G401 (cell line): ENCODE results near the gene CNOT10. TPM values are rescaled to one million over a fixed set of nuclear protein-coding genes. Genes with fewer than 3 reads are reported as not detected.
"Not testable (repeated sequence)": the region's sequence is repeated elsewhere in the genome, so short reads cannot be mapped to it uniquely, and the experiment has no call there.

Source experiments
- DNase-seq: peaks from one replicate; pipeline ENCODE4 v3.0.0-alpha.2; 2015; ENCODE audit warnings: low spot score
- in situ Hi-C: cut with HindIII; loops from 2 replicates; pipeline ENCODE4 v1.10.0; 2016; ENCODE audit warnings: low sequenced_read_pairs, mixed read lengths
- total RNA-seq: library from RNA; depleted of rRNA; stranded (reverse); fragments of >200 nt; shearing (Covaris generic); gene quantifications from 2 replicates; pipeline ENCODE4 v1.2.3, GENCODE V29; 2014

CNOT10 gene
- total RNA-seq, 1 experiment from 2014 or later = 23.9 TPM

DNA sequence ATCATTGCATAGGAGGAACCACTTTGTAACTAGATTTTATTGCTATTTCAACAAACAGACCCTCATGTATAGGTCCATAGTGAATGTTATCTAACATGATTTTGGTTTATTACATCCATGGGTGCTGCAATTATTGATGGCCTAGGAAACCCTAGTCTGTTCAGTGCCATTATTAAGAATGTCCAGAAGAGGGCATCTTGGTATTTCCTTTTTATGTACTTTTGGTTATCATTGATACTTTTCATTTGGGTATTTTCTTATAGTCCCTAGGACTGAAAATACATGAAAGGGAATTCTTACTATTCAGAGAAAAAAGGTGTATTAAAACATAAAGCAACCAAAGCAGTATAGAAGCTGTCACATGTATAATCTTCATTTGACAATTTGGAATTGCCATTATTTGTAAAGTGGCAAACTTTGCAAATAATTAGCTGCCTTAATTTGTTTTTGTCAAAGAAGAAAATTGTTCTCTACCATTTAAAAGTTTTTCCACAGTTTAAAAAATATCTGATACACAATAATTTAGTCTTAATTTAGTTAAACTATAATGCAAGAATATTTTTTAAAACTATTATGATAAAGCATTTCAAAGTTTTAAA lies 48.7 kb downstream of the CNOT10 start:
- in situ Hi-C loops = no loop called here
- DNase-seq = peak; percentile 28

DNA sequence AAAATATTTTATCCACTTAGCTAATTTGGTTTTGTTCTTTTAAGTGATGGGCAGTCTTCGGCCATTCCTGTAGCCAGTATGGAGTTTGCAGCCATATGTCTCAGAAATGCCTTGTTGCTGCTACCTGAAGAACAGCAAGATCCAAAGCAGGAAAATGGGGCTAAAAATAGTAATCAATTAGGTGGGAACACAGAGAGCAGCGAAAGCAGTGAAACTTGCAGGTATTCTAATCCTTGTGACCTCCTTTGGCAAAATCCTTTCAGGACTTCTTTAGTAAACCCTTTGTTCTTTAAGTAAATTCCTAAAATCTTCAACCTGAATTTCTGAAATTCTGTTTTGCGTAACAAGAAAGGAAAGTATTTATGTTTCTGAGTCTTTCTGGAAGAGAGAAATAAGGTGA lies 49.8 kb downstream of the CNOT10 start:
- DNase-seq = peak; percentile 6
- in situ Hi-C loops = no loop called here

DNA sequence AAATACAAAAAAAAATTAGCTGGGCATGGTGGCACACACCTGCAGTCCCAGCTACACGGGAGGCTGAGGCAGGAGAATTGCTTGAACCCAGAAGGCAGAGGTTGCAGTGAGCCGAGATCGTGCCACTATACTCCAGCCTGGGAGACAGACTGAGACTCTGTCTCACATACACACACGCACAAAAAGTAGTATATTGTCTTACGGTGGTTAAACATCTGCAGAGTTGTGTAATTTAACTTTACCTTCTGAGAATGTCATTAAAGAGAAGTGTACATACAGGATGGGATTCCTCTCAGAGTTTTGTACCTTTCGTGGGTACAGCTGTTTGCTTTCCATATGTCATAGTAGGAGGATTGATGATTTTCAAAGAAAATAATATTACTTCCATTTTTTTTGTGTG lies 58.5 kb downstream of the CNOT10 start:
- in situ Hi-C loops, DNase-seq: not testable (repeated sequence)

DNA sequence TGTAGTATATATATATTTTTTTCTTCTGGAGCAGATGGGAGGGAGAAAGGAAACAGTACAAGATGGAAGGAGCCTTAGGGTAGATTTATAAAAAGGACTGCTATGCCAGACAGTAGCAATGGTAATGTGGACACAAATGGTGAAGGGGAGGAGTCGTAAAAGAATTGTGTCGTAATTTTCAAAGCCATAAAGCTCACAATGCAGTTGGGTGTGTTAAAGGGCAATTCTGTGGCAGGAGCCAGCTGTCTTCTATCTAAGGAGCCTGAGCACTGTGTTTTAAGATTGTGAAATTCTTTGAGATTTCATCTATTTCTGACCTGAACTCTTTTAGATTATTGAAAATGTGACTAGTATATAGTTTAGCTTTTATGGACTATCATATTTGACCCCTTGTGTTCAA lies 58.9 kb downstream of the CNOT10 start:
- in situ Hi-C loops = no loop called here
- DNase-seq = no peak

DNA sequence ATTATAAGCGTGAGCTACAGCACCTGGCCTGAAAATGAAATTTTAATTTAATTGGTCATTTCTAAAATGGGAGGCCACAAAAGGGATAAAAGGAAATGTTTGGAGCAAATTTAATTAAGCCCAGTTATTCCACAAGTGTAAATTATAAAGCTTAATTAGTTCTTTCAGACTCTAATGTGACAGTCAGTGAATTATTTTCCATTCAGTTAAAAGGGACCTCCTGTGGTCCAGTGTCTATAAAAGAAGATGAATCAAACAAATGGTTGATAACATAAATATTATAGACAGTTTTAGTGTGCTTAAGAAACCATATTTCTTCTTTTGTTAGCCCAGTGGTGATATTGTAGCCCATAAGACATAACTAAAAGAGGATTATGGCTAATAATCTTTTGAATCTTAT lies 66.4 kb downstream of the CNOT10 start:
- no peak for DNase-seq

DNA sequence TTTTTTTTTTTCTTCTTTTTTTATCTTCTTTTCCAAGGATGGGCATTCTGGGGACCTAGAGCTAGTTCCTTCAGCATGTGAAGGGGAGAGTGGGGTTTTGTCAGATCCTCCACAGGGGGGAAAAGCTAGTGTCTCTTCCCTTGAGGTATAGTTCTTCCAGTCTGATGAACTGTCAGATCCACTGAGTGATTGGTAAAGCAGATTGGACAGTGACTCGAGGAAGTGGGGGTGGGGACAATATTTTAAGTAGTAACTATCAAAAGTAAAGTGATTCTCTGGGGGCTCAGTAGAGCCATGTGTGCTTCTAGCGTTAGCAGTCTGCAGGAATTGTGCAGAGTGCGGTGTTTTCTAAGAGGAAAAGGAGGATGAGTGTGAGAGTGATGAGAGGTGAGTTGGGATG lies 70.8 kb downstream of the CNOT10 start:
- no peak for DNase-seq
- in situ Hi-C loops = no loop called here

More for the DNA sequence above, 66.4 kb downstream of the CNOT10 start:
- in situ Hi-C loops = no loop called here

DNA sequence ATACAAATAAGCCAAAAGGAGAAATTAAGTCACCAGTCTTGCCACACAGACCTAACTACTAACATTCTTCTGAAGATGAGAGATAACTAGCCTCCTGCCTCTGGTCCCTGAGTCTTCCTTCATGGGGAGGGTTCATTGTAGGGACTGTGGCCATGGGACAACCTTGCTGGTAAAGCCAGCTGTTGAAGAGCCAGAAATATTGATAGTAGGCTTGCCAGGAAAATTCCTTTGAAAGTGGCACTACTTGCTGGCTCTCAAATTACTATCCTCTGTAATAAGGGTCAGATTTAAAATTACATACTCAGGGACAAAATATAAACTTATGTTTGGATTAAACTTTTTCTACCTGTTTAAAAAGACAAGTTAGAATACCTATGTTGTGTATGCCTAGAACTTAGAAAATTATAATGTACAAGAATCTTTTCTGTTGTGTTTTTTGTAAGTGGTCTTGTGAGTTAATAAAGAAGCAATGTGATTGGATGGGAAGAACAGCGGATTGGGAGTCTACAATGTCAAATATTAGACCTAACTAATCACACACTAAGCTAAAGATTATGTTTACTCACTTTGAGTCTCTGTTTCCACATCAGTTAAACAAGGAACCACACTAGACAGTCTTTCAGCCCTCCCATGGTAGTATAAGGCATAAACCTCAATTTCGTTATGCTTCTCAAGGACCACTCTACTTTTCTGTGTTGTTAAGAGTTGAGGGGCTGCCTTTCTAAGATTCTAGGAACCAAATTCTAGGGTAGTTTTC lies 72.8 kb downstream of the CNOT10 start:
- DNase-seq = no peak
- in situ Hi-C loops = no loop called here

DNA sequence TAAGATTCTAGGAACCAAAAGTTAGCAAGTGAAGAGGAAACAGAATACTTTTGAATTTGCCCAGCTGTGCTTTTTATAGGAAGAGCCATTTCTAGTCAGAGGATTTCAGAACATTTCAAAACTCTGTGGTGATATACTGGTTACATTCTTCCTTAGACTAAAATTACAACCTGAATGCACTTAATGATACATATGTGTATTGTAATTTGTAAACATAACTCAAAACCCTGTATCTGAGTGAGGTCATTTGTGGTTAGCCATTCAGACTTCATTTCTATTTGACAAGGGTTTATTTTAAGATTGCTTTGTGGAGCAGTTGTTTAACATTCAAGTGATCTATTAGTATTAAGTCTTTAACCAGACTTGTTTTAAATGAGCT lies 73.4 kb downstream of the CNOT10 start:
- DNase-seq = no peak
- in situ Hi-C loops = no loop called here

DNA sequence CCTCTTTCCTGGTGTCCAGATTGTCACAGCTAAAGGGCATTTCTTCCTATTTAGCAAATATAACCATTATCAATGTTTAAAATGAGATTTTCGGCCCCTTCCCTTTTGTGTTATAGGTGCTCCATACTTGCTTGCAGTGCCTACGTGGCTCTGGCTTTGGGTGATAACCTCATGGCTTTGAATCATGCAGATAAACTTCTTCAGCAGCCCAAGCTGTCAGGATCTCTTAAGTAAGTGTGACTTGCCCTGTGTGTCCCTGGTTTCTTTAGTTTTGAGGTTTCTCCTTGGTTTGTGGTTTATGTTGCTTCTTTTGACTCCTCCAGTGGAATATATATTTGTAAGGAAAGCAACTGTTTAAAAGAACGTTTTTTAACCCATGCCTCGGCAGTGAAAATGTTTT lies 74.4 kb downstream of the CNOT10 start:
- no peak for DNase-seq
- in situ Hi-C loops = no loop called here

DNA sequence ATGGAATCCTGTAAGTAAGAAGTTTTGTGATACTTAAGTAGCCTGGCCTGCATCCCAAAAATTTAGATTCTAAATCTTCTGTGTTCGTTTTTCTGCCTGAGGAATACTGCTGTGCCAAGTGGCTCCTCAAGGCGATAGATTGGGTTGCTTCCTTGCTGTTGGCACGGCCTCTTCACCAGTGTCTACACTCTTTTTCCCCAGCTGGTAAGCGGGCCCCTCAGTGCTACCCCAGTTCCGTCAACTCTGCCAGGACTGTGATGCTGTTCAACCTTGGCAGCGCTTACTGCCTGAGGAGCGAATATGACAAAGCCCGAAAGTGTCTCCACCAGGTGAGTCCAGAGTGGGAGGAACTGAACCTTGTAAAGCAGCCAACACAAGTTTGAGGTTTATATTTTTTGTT lies 79.5 kb downstream of the CNOT10 start:
- DNase-seq = no peak
- in situ Hi-C loops = no loop called here

DNA sequence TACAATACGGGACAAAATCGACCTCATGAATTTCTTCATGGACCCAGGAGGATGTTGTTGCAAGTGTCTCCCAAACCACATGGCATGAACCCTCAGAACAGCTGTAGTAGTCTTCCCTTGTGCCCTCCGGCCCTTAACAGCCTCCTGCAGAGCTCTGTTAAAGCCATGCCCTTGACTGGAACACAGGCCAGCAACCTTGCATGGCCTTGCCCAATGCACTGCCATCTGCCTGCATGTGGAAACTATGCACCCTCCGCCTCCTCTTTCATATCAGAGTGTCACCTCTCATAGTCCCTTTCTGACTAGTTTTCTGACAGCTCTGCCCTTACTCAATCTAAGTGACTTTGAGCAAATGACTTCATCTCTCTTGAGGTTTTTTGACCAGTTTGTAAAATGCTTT lies 93.4 kb downstream of the CNOT10 start:
- no peak for DNase-seq
- in situ Hi-C loops = no loop called here

DNA sequence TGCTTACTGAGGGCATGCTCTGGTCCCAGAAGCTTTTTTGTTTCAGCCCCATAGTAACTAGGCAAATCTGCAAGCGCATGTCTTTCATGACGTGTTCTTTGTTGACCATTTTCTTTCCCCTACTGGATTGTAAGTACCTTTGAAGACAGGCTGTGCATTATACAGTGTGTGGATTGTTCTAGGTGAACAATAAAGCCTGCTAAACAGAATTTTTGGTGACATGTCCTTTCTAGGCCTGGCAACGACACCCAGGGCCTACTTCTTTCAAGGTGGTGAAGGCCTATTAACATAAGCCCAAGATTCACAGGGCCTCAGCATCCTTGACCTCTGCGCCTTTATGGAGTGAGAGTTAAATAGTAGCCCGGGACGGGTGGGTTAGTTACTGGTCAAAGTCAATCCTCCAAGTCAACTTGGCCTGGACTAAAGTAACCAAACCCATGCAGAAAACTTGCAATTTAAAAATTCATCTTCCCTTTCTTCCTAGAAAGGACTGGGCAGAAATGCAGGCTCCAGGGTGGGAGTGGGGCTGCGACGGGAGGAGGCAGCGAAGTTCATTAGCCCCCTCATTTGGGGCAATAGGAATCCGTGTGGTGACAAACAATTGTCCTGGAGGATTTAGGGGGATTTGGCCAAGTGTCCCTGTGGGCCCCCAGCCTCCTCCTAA lies 95.2 kb downstream of the CNOT10 start:
- in situ Hi-C loops = no loop called here

DNA sequence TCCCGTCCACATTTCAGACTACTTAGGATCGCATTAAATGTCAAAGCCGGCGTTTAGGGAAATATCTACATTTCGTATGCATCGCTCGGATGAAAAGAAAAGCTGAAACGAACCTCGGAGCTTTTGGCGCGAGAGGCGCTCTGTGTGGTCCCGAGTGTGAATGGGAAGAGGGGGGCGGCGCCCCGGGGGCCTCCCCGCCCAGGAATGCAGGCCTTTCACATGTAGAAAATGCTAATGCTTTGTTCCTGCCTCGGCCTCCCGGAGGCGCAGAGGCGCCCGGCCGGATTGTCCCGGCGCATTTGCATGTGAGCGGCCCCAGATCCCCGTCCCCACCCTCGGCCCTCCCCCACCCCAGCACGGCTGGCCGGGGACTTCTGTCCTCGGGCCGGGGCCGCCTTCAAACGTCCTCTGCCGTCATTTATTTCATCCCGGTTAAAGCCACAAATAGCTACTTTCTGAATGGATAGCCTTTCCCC lies 95.8 kb downstream of the CNOT10 start:
- DNase-seq = peak; percentile 19
- in situ Hi-C loops = no loop called here

More for the DNA sequence above, 95.2 kb downstream of the CNOT10 start:
- DNase-seq = no peak

DNA sequence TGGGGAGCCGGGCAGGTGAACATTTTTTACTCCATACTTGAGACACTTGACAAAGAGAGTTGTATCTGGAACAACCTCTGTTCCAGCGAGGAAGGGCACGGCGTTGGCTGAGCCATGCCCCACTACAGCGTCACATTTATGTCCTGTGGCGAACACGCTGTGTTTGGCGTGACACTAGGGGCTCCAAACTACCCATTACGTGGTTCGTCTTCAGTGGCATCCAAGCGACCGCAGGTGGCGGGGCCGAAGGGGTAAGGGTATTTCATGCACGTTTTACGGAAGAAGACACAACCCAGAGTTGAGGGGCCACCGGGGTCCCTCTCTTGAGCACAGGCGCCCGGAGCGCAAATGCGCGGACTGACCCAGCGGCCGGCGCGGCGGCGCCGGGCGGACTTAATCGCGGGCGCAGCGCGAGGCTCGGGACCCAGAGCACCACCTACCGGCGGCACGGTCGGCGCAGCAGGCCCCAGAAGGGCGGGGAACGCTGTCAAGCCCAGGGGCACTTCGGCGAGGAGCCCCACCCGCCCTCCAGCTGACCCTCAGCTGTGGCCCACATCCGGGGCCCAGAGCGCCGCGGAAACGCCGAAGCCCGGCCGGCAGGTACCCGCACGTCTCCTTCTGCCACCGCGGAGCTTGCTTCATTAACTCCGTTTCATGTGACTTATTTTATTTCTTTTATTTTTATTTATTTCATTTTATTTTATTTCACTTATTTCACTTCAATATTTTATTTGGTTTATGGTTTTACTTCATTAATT lies 96.4 kb downstream of the CNOT10 start:
- in situ Hi-C loops = no loop called here
- DNase-seq = peak; percentile 49

DNA sequence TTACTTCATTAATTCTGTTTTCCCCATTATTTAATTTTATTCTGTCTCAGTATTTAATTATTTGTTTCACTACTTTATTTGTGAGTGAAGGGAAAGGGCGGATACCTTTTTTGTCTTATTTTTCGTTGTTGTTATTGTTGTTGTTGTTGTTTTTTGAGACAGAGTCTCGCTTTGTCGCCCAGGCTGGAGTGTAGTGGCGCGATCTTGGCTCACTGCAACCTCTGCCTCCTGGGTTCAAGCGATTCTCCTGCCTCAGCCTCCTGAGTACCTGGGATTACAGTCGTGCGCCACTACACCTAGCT lies 96.9 kb downstream of the CNOT10 start:
- DNase-seq, in situ Hi-C loops: not testable (repeated sequence)

DNA sequence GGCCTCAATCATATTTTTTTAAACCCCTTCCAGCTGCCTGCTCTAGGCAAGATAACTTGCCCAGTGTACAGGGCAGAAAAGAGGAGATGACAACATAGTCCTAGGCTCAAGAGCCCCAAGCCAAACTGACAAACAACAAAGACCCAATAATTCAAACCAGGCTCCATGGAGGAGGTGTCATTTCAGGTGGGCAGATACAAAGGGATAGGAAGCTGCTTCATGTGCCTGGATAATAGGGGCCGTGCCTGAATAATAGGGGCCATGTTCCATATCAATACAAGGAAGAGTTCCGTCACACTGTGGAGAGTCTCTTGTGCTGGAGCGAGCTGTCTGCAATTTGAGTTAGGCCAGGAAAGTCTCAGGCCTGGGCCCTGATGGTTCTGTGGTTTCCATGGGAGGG lies 97.4 kb downstream of the CNOT10 start:
- DNase-seq = no peak
- in situ Hi-C loops = no loop called here

DNA sequence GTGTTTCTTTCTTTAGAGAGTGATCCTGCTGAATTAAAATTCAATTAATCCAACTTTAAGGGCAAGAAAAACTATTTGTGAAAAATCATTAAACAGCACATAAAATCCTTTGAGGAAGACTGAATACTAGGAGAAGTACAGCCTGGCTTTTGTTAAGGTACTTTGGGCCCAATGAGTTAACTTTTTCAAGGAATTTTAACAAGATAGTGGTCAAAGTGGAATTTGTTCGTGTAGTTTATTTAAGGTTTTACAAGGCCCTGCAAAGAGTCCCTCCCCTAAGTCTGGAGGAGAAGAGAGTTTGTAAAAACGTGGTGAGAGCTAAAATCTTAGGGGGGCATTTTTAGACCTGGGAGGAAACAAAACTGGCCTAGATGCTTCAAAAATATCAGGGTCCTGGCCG lies 106.8 kb downstream of the CNOT10 start:
- in situ Hi-C loops = no loop called here
- no peak for DNase-seq

DNA sequence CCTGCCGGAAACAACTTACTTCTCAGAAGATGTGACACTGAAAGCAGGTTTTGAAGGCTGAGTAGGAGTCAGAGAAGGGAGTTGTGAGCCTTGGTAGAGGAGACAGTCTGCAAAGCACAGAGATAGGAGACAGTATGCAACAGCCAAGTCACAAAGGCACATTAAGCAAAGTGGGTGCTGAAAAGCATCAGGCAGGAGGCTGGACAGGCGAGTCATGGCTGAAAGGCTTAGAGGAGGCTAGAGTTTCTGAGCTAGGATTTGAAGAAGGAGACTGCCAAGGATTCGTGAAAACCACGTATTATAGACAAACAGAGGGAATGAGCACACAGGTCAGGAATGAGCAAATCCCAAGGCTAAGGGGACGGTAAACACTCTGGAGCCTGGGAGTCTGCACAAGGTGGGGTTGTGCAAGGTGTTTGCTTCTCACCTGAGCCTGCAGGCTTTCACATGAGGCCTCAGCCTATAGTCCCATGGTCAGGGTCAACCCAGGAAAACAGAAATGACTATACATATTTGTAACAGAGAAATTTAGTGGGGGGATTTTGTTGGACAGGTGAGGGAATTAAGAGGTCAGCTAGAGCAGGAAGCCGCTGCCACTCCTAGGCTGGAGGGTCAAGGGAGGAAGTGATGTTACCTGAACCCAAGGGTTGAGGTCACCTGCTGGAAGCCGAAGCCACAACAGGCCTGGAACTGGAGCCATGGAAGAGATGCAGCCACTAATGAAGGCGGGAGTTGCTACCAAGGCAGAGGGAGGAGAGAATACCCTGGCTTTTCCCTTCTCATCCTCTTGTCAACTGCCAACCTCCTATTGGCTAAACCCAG lies 109.7 kb downstream of the CNOT10 start:
- in situ Hi-C loops = no loop called here

DNA sequence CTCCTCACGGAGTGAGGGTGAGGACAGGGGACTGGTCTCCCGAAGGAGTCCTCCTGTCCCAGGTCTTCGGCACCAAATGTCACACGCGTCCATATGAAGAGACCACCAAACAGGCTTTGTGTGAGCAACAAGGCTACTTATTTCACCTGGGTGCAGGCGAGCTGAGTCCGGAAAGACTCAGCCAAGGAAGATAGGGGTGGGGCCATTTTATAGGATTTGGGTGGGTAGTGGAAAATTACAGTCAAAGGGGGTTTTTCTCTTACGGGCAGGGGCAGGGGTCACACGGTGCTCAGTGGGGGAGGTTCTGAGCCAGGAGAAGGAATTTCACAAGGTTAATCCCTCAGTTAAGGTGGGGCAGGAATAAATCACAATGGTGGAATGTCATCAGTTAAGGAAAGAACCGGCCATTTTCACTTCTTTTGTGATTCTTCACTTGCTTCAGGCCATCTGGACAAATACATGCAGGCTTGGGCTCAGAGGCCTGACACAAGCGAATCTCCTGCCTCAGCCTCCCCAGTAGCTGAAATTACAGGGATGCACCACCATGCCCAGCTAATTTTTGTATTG lies 111.5 kb downstream of the CNOT10 start:
- in situ Hi-C loops, DNase-seq: not testable (repeated sequence)

More for the DNA sequence above, 109.7 kb downstream of the CNOT10 start:
- peak; percentile 27 for DNase-seq
